RWPE2 (cell line): ENCODE data around the gene MAP6D1.
A peak's percentile ranks its signal among the peaks of the same experiment; 100 is the strongest.

Source experiments
- ATAC-seq: fragments of 200-7000 bp; cut with Tn5 transposase; 3 replicates; pipeline ENCODE4 v1.9.1; 2021; ENCODE audit warnings: low read depth
- DNase-seq: peaks from one replicate; pipeline ENCODE4 v3.0.0-alpha.2; 2020; ENCODE audit warnings: low spot score
- H3K27ac ChIP-seq: fragments of 450-650 bp; 2 replicates; pipeline ENCODE4 v1.5.1; 2017; ENCODE audit warnings: mild to moderate bottlenecking; ENCODE audit not compliant: poor library complexity, severe bottlenecking
- H3K27me3 ChIP-seq: fragments of 250-450 bp; sonication (Bioruptor Pico); 2 replicates; pipeline ENCODE4 v1.5.1; 2021; ENCODE audit warnings: mild to moderate bottlenecking, moderate library complexity; ENCODE audit not compliant: insufficient read depth, poor library complexity, severe bottlenecking
- H3K36me3 ChIP-seq: fragments of 250-450 bp; sonication (Bioruptor Pico); 2 replicates; pipeline ENCODE4 v1.5.1; 2020; ENCODE audit warnings: low read depth, mild to moderate bottlenecking, moderate library complexity
- H3K4me1 ChIP-seq: fragments of 250-450 bp; sonication (Bioruptor Pico); 2 replicates; pipeline ENCODE4 v1.5.1; 2021; ENCODE audit warnings: mild to moderate bottlenecking, moderate library complexity; ENCODE audit not compliant: insufficient read depth, poor library complexity, severe bottlenecking
- H3K4me3 ChIP-seq: fragments of 250-450 bp; sonication (Bioruptor Pico); 2 replicates; pipeline ENCODE4 v1.5.1; 2021; ENCODE audit warnings: mild to moderate bottlenecking, moderate library complexity; ENCODE audit not compliant: severe bottlenecking
- H3K9me3 ChIP-seq: fragments of 250-450 bp; sonication (Bioruptor Pico); 2 replicates; pipeline ENCODE4 v1.5.1; 2021; ENCODE audit warnings: mild to moderate bottlenecking, moderate library complexity; ENCODE audit not compliant: severe bottlenecking
- CTCF ChIP-seq: fragments of 450-650 bp; IDR thresholded peaks from one replicate; pipeline ENCODE4 v1.5.1; 2017; ENCODE audit warnings: mild to moderate bottlenecking, moderate library complexity; ENCODE audit not compliant: poor library complexity, severe bottlenecking

The MAP6D1 gene

GRCh38 chr3:183810643-183811594, 14.5 kb downstream of the MAP6D1 start:
- DNase-seq (no peak), ATAC-seq (no peak)
- H3K36me3 ChIP-seq: peaks cover 66% of the 10 kb centered on the region
- peaks cover 15% of the 10 kb centered on the region for H3K4me1 ChIP-seq
- H3K4me3 ChIP-seq: no peak overlapping the region
- no peak for TF ChIP-seq CTCF
- H3K27me3 ChIP-seq: no peaks in the 10 kb centered on the region
- peak overlapping the region; percentile 31 for H3K27ac ChIP-seq
- H3K9me3 ChIP-seq: no peaks in the 10 kb centered on the region

GRCh38 chr3:183809270-183809669, 16.1 kb downstream of the MAP6D1 start:
- Histone ChIP-seq H3K4me1 (peaks cover 15% of the 10 kb centered on the region), H3K27me3 (no peaks in the 10 kb centered on the region), H3K4me3 (no peak overlapping the region), H3K9me3 (no peaks in the 10 kb centered on the region), H3K27ac (no peak overlapping the region), H3K36me3 (peaks cover 79% of the 10 kb centered on the region)
- DNase-seq (no peak), ATAC-seq (no peak)
- no peak for TF ChIP-seq CTCF

GRCh38 chr3:183808355-183808754, 17.0 kb downstream of the MAP6D1 start:
- H3K4me1 ChIP-seq: peaks cover 14% of the 10 kb centered on the region
- ATAC-seq: no peak
- H3K27me3 ChIP-seq: no peaks in the 10 kb centered on the region
- peaks cover 84% of the 10 kb centered on the region for H3K36me3 ChIP-seq
- H3K27ac ChIP-seq: no peak overlapping the region
- TF ChIP-seq CTCF: no peak
- no peaks in the 10 kb centered on the region for H3K9me3 ChIP-seq
- DNase-seq: peak; percentile 31
- no peak overlapping the region for H3K4me3 ChIP-seq

GRCh38 chr3:183807881-183808280, 17.5 kb downstream of the MAP6D1 start:
- Histone ChIP-seq H3K9me3 (no peaks in the 10 kb centered on the region), H3K27ac (no peak overlapping the region), H3K4me1 (peaks cover 12% of the 10 kb centered on the region), H3K36me3 (peaks cover 89% of the 10 kb centered on the region), H3K4me3 (no peak overlapping the region), H3K27me3 (no peaks in the 10 kb centered on the region)
- no peak for TF ChIP-seq CTCF
- peak; percentile 24 for DNase-seq
- no peak for ATAC-seq

- no peak overlapping the region for H3K27ac ChIP-seq
- no peak overlapping the region for H3K4me3 ChIP-seq
- peaks cover 90% of the 10 kb centered on the region for H3K36me3 ChIP-seq
- no peaks in the 10 kb centered on the region for H3K9me3 ChIP-seq
- no peak for DNase-seq
- H3K27me3 ChIP-seq: no peaks in the 10 kb centered on the region
- no peak for ATAC-seq
- TF ChIP-seq CTCF: no peak
- H3K4me1 ChIP-seq: peaks cover 6% of the 10 kb centered on the region
These were observed 18.1 kb downstream of the MAP6D1 start for GRCh38 chr3:183807209-183807728.
